AG08395 (cell line): Measurements from ENCODE around the gene MSI2.
A peak's percentile ranks its signal among the peaks of the same experiment; 100 is the strongest.
"Not testable (repeated sequence)": the region's sequence is repeated elsewhere in the genome, so short reads cannot be mapped to it uniquely, and the experiment has no call there.

Experiments
- DNase-seq: peaks from one replicate; pipeline ENCODE4 v3.0.0; 2012; ENCODE audit warnings: mixed read lengths, low spot score

MSI2 gene

GRCh38 chr17:57255776-57256681 lies at the start of gene MSI2:
MSI2 (plus strand) TSS chr17:57256523; CDS start chr17:57256743, 220 bp downstream.
- peak; percentile 67 for DNase-seq

- DNase-seq: no peak
Observed at GRCh38 chr17:57206928-57207327, 49.4 kb upstream of the MSI2 start.

GRCh38 chr17:57207396-57207795 lies 48.9 kb upstream of the MSI2 start:
- no peak for DNase-seq

- DNase-seq: no peak
Observed at GRCh38 chr17:57210224-57210553, 46.1 kb upstream of the MSI2 start.

GRCh38 chr17:57210972-57211411 lies 45.3 kb upstream of the MSI2 start:
- no peak for DNase-seq

GRCh38 chr17:57211543-57211942 lies 44.8 kb upstream of the MSI2 start:
- DNase-seq: peak; percentile 22

- no peak for DNase-seq
Observed at GRCh38 chr17:57213180-57213825, 43.0 kb upstream of the MSI2 start.

- DNase-seq: no peak
Observed at GRCh38 chr17:57215317-57215716, 41.0 kb upstream of the MSI2 start.

GRCh38 chr17:57221366-57222350 lies 34.7 kb upstream of the MSI2 start:
- no peak for DNase-seq

- DNase-seq: not testable (repeated sequence)
Observed at GRCh38 chr17:57222422-57222821, 33.9 kb upstream of the MSI2 start.

- no peak for DNase-seq
Observed at GRCh38 chr17:57225127-57225526, 31.2 kb upstream of the MSI2 start.

- no peak for DNase-seq
Observed at GRCh38 chr17:57226793-57227192, 29.5 kb upstream of the MSI2 start.

- no peak for DNase-seq
Observed at GRCh38 chr17:57228911-57229310, 27.4 kb upstream of the MSI2 start.

- no peak for DNase-seq
Observed at GRCh38 chr17:57234061-57234738, 22.1 kb upstream of the MSI2 start.

- no peak for DNase-seq
Observed at GRCh38 chr17:57234739-57235092, 21.6 kb upstream of the MSI2 start.

- no peak for DNase-seq
Observed at GRCh38 chr17:57235124-57235523, 21.2 kb upstream of the MSI2 start.

- DNase-seq: no peak
Observed at GRCh38 chr17:57236686-57237299, 19.5 kb upstream of the MSI2 start.

- no peak for DNase-seq
Observed at GRCh38 chr17:57240648-57241047, 15.7 kb upstream of the MSI2 start.

GRCh38 chr17:57242148-57242547 lies 14.2 kb upstream of the MSI2 start:
- DNase-seq: no peak

- DNase-seq: peak; percentile 82
Observed at GRCh38 chr17:57243171-57243622, 13.1 kb upstream of the MSI2 start.

- DNase-seq: no peak
Observed at GRCh38 chr17:57245786-57246185, 10.5 kb upstream of the MSI2 start.
